ENCODE data around the gene CST3.
A peak's percentile ranks its signal among the peaks of the same experiment; 100 is the strongest.
"Not testable (repeated sequence)": the region's sequence is repeated elsewhere in the genome, so short reads cannot be mapped to it uniquely, and the experiment has no call there.

The CST3 gene

GRCh38 chr20:23661002-23661429 is 23.3 kb upstream of the CST3 start:
- DNase-seq: no peak

- DNase-seq: no peak
Measured at GRCh38 chr20:23659989-23660837, 22.5 kb upstream of the CST3 start.

GRCh38 chr20:23659610-23659988 is 21.8 kb upstream of the CST3 start:
- DNase-seq: not testable (repeated sequence)

- no peak for DNase-seq
Measured at GRCh38 chr20:23658989-23659609, 21.3 kb upstream of the CST3 start.

GRCh38 chr20:23658336-23658735 is 20.6 kb upstream of the CST3 start:
- DNase-seq: peak; percentile 8

- no peak for DNase-seq
Measured at GRCh38 chr20:23657202-23657601, 19.4 kb upstream of the CST3 start.

- no peak for DNase-seq
Measured at GRCh38 chr20:23656372-23656771, 18.6 kb upstream of the CST3 start.

- DNase-seq: no peak
Measured at GRCh38 chr20:23655491-23656211, 17.9 kb upstream of the CST3 start.

GRCh38 chr20:23654717-23655116 is 17.0 kb upstream of the CST3 start:
- no peak for DNase-seq

GRCh38 chr20:23654000-23654399 is 16.2 kb upstream of the CST3 start:
- no peak for DNase-seq

GRCh38 chr20:23653400-23653938 is 15.7 kb upstream of the CST3 start:
- no peak for DNase-seq

- DNase-seq: no peak
Measured at GRCh38 chr20:23652926-23653325, 15.2 kb upstream of the CST3 start.

- peak; percentile 21 for DNase-seq
Measured at GRCh38 chr20:23652371-23652770, 14.6 kb upstream of the CST3 start.

- no peak for DNase-seq
Measured at GRCh38 chr20:23651117-23651516, 13.4 kb upstream of the CST3 start.

GRCh38 chr20:23649830-23650417 is 12.2 kb upstream of the CST3 start:
- no peak for DNase-seq

- no peak for DNase-seq
Measured at GRCh38 chr20:23649242-23649641, 11.5 kb upstream of the CST3 start.

- DNase-seq: no peak
Measured at GRCh38 chr20:23647346-23647745, 9.6 kb upstream of the CST3 start.

GRCh38 chr20:23646106-23646873 is 8.5 kb upstream of the CST3 start:
- no peak for DNase-seq

- DNase-seq: no peak
Measured at GRCh38 chr20:23645575-23645974, 7.8 kb upstream of the CST3 start.

- no peak for DNase-seq
Measured at GRCh38 chr20:23644164-23644563, 6.4 kb upstream of the CST3 start.

GRCh38 chr20:23643659-23644058 is 5.9 kb upstream of the CST3 start:
- DNase-seq: no peak
